CD4-positive, alpha-beta T cell treated with Interleukin-2 at 100 ng/mL for 4 hours (primary cell): ENCODE data around the gene MICAL2.

Experiments used
- DNase-seq: peaks from one replicate; pipeline ENCODE4 v3.0.0-alpha.2; 2020; ENCODE audit warnings: low spot score

MICAL2 gene

GRCh38 chr11:12171921-12172320, 61.5 kb downstream of the MICAL2 start:
- DNase-seq, result no peak

DNA sequence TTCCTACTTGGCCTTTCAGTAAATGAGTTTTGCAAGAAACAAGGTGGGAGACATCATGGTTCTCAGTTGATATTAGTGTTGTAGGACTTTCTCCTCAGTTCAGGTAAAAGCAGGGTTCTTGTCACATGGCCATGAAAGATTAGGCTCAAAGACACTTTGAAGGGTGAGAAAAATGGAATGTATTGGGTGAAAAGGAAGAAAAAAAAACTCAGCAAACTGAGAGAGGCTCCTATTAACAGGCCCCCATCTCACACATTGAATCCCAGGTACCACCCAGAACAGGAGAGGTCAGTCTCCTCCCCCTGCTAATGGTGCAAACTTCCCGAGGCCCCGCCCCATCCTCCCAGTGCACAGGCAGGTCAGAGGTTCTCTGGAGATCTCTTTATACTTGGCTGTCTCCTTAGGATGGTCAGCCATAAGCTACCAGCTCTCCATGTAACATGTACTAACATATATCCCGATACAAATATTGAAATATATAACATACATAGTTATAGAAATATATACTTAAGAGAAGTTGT, 62.2 kb downstream of the MICAL2 start:
- DNase-seq, result no peak

DNA sequence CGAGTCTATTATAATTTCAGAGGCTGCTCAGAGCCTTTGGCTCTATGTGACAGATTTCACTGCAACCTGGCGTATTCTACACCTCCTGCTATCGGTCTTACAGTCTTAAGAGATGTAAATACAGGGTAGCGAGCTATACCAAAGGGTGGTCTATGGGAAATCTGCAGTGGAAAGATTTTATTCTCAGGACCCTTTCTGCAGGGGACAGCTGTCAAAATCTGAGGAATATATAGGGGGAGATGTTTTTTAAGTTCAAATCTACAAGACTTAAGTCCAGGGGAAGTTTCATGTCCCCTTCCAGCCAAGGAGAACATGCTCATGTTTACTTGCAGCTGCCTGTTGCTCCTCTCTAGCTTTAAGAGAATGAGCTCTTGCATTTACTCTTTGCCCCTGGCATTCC, 62.7 kb downstream of the MICAL2 start:
- DNase-seq, result no peak

GRCh38 chr11:12174128-12174476, 63.7 kb downstream of the MICAL2 start:
- no peak for DNase-seq

DNA sequence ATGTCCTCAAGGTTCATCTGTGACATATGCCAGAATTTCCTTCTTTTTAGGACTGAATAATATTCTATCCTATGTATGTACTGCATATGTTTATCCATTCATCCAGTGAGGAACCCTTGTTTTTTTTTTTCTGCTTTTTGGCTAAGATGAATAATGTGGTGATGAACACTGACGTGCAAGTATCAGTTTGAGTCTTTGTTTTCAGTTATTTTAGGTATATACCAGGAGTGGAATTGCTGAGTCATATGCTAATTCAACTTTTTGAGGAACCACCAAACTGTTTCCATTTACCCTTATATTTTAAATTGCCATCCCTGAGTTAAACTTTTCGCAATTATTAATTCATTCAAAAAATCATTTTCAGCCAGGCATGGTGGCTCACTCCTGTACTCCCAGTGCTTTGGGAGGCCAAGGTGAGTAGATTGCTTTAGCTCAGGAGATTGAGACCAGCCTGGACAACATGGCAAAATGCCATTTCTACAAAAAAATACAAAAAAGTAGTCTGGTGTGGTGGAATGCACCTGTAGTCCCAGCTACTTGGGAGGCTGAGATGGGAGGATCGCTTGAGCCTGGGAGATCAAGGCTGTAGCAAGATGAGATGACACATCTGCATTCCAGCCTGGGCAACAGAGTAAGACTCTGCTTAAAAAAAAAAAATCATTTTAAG, 64.2 kb downstream of the MICAL2 start:
- peak; percentile 25 for DNase-seq

- DNase-seq, result no peak
Observed at GRCh38 chr11:12175694-12176241, 65.4 kb downstream of the MICAL2 start.

- DNase-seq, result no peak
Observed at GRCh38 chr11:12176410-12176809, 66.0 kb downstream of the MICAL2 start.

GRCh38 chr11:12177739-12178338, 67.4 kb downstream of the MICAL2 start:
- DNase-seq, result no peak

- DNase-seq, result no peak
Observed at GRCh38 chr11:12179019-12179418, 68.6 kb downstream of the MICAL2 start.

- DNase-seq, result no peak
Observed at GRCh38 chr11:12179531-12179930, 69.1 kb downstream of the MICAL2 start.

GRCh38 chr11:12180257-12181205, 70.1 kb downstream of the MICAL2 start:
- no peak for DNase-seq

DNA sequence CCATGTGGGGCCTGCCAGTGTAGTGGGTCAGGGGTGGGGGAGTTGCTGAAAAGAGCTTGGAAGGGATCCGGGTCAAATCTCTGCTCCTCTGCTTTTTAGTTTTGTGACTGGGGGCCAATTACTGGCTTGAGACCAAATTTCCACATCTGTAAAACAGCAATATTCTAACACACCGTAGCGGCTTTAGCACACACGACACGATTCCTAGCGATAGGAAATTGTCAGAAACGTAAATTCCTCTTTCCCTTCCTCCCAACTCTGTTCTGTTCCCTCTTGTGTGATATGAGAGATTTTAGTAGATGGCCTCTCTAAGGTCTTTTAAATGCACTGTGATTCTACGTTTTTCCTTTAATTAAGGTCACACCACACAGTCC, 71.9 kb downstream of the MICAL2 start:
- DNase-seq, result no peak

- no peak for DNase-seq
Observed at GRCh38 chr11:12182676-12183541, 72.5 kb downstream of the MICAL2 start.

GRCh38 chr11:12183827-12184620, 73.6 kb downstream of the MICAL2 start:
- DNase-seq, result no peak

DNA sequence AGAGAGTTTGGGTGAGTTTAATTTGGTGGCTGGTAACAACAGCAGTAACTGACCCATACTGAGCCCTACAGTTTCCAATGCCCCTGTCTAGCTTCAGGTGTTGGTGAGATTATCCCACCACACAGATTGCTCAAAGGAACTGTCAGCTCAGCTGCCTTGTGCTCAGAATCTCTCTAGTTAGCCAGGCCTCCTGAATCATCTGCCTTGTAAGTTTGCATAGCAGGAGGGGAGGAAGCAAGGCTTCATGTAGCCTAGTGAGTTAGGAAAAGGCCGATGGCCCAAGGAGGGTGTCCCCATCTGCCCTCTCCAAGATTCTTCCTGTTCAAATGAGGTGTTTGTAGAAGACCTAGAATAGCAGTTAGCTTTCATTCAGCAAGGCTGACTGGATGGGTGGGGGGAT, 74.3 kb downstream of the MICAL2 start:
- no peak for DNase-seq

- no peak for DNase-seq
Observed at GRCh38 chr11:12185106-12185690, 74.8 kb downstream of the MICAL2 start.

GRCh38 chr11:12185914-12186313, 75.5 kb downstream of the MICAL2 start:
- DNase-seq, result no peak

DNA sequence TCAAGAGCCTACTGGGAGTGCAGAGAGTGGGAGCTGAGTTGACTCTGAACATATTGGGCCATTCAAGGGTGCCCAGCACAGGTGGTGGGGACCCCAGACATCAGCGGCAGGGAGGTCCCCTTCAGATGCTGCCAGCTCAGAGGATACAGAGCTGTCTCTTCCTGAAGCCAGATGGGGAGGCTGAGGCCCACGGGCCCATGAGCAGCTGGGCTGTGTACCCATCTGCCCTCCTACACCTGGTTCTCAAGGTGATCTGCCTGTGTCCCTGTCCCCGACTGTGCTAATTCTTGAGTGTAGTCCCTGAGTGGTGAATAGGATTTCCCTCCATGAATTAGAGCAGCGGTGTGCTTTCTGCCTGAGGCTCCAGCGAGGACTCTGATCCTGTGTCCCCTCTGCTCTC, 76.3 kb downstream of the MICAL2 start:
- DNase-seq, result no peak

DNA sequence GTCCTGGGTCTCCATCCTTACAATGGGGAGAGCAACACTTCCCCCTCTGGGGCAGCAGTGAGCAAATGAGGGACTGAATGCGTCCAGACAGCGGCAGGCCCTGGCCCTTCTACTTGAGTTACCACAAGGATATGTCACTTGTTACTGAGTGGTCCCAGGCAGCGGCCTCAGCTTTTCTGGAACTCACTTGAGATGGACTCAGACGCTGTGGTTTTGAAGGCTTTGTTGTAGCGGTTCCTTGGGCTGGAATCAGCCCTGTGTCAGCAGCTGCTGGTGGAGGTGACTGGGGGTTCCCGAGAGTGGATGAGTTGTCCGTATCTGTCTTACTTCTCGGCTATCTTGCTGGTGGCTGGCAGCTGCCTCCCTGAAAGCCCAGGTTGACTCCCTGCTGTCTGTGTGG, 77.0 kb downstream of the MICAL2 start:
- no peak for DNase-seq

DNA sequence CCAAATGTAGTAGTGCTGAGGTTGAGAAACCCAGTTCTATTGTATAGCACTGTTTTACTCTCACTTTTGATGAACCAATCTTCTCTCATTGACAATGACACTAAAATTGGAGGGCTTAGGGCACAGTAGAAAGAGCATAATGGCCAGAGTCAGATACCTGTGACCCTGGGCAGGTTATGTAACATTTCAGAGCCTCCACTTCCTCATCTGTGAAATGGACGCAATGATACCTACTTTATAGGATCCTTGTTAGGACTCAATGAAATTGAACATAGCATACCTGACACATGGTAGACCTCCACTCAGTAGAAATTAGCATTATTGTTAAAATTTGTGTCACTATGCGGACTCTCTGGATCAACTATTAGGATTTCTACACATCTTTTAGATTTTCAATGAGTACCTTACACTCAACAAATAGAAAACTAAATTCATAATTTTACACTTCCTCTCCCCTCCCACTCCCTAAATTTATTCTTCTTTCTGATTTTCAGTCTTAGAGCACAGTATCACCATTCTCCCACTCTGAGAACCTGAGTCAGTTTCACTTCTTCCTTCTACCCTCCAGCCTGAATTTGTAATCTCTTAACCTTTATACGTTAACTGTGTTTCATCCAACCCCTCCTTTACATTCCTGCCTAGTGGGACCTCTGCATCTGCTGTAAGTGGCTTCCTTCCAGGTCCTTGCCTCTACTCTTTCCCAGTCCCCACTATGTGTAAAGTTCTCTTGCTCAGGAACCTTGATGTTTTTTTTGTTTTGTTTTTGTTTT, 78.3 kb downstream of the MICAL2 start:
- DNase-seq, result no peak
